Keratinocyte (primary cell): ENCODE measurements around the gene LYRM2. TPM values are rescaled to one million over a fixed set of nuclear protein-coding genes. Genes with fewer than 3 reads are reported as not detected.
A peak's percentile ranks its signal among the peaks of the same experiment; 100 is the strongest.

ENCODE experiments used
- DNase-seq: peaks from one replicate; pipeline ENCODE4 v3.0.0-alpha.2; 2011; ENCODE audit warnings: low read depth, missing footprints, low spot score
- FAIRE-seq: peaks from 2 replicates; lab custom pipeline; 2011; peaks lifted over from hg19 to GRCh38; lab: Jason Lieb, UNC
- H2AFZ ChIP-seq: 2 replicates; pipeline ENCODE4 v1.6.0; 2012; ENCODE audit warnings: low read length, control low read depth, inconsistent platforms; ENCODE audit not compliant: control insufficient read depth
- H3K27ac ChIP-seq: 2 replicates; pipeline ENCODE4 v1.5.1; 2011; ENCODE audit warnings: low read length; ENCODE audit not compliant: control insufficient read depth, insufficient read depth
- H3K27me3 ChIP-seq: 3 replicates; pipeline ENCODE4 v1.6.0; 2011; ENCODE audit warnings: low read length; ENCODE audit not compliant: control insufficient read depth, insufficient read depth; ENCODE audit errors: extremely low read depth
- H3K36me3 ChIP-seq, 2 experiments: 2 replicates in 1 of 2; 3 replicates in 1 of 2; pipeline ENCODE4 v1.5.1; 2011; ENCODE audit warnings: low read length in 2 of 2, mild to moderate bottlenecking in 1 of 2; ENCODE audit not compliant: control insufficient read depth in 2 of 2, insufficient read depth in 2 of 2; ENCODE audit errors: extremely low read depth in 1 of 2
- H3K4me1 ChIP-seq: 3 replicates; pipeline ENCODE4 v1.5.1; 2011; ENCODE audit warnings: low read length; ENCODE audit not compliant: control insufficient read depth, insufficient read depth; ENCODE audit errors: extremely low read depth
- H3K4me2 ChIP-seq: 3 replicates; pipeline ENCODE4 v1.6.0; 2011; ENCODE audit warnings: low read depth, low read length; ENCODE audit not compliant: control insufficient read depth, insufficient read depth; ENCODE audit errors: extremely low read depth
- H3K4me3 ChIP-seq, 3 experiments: fragments of 200-600 bp in 1 of 3; sonication (generic) in 1 of 3; 2 replicates in 2 of 3; 3 replicates in 1 of 3; pipeline ENCODE4 v1.5.1; 2011 to 2016; ENCODE audit warnings: low read length in 3 of 3, mild to moderate bottlenecking in 3 of 3, control low read depth in 2 of 3, inconsistent platforms in 1 of 3, low read depth in 1 of 3, mixed read lengths in 1 of 3, mixed run types in 1 of 3, moderate library complexity in 1 of 3; ENCODE audit not compliant: control insufficient read depth in 2 of 3, insufficient read depth in 2 of 3; ENCODE audit errors: extremely low read depth in 1 of 3
- H3K79me2 ChIP-seq: 2 replicates; pipeline ENCODE4 v1.6.0; 2012; ENCODE audit warnings: low read length; ENCODE audit not compliant: control insufficient read depth, insufficient read depth
- H3K9ac ChIP-seq: 3 replicates; pipeline ENCODE4 v1.6.0; 2011; ENCODE audit warnings: low read length; ENCODE audit not compliant: control insufficient read depth, insufficient read depth; ENCODE audit errors: extremely low read depth
- H3K9me1 ChIP-seq: 3 replicates; pipeline ENCODE4 v1.6.0; 2011; ENCODE audit warnings: low read length; ENCODE audit not compliant: control insufficient read depth, insufficient read depth; ENCODE audit errors: extremely low read depth
- H3K9me3 ChIP-seq: 2 replicates; pipeline ENCODE4 v1.5.1; 2012; ENCODE audit warnings: low read depth, low read length; ENCODE audit not compliant: control insufficient read depth
- H4K20me1 ChIP-seq: 3 replicates; pipeline ENCODE4 v1.6.0; 2011; ENCODE audit warnings: low read length; ENCODE audit not compliant: control insufficient read depth, insufficient read depth; ENCODE audit errors: extremely low read depth
- EZH2 ChIP-seq: IDR thresholded peaks from one replicate; pipeline ENCODE4 v1.6.1; 2012; ENCODE audit warnings: inconsistent platforms, mild to moderate bottlenecking, low read length, moderate library complexity
- dilution Hi-C: fragments of 300-500 bp; cut with MboI; formaldehyde crosslinking; loops from one replicate; pipeline ENCODE4 v1.7.0; 2020; ENCODE audit warnings: low sequenced_read_pairs; ENCODE audit not compliant: extremely low pct_ligation_motif_present
- polyA plus RNA-seq, 5 experiments: library from polyadenylated mRNA; depleted of rRNA in 3 of 5; stranded (reverse) in 3 of 5; stranded (forward) in 1 of 5; unstranded in 1 of 5; fragments of >200 nt; gene quantifications; 1 replicate in 1 of 5; 2 replicates in 3 of 5; 3 replicates in 1 of 5; pipeline versions ENCODE4 v1.2.1 to v1.2.3, GENCODE V29; 2011 to 2012; ENCODE audit warnings: missing spikeins in 2 of 5, low read depth in 1 of 5, low replicate concordance in 1 of 5
- TF ChIP-seq, protein P1 (sequence below), 3 experiments: IDR thresholded peaks in 1 of 3; conservative IDR thresholded peaks in 1 of 3; optimal IDR thresholded peaks in 1 of 3; 2 replicates in 2 of 3; 3 replicates in 1 of 3; pipeline versions ENCODE3 to v1.5.1; 2011; ENCODE audit warnings: low read length in 3 of 3, mild to moderate bottlenecking in 3 of 3, moderate library complexity in 2 of 3, control low read depth in 1 of 3, inconsistent platforms in 1 of 3; ENCODE audit not compliant: insufficient read depth in 2 of 3; ENCODE audit errors: extremely low read depth in 1 of 3

LYRM2 gene
- polyA plus RNA-seq, 1 donor (not counting 4 experiments of a cell fraction or from before 2014, with no cell fraction given) = 43.0 TPM

DNA sequence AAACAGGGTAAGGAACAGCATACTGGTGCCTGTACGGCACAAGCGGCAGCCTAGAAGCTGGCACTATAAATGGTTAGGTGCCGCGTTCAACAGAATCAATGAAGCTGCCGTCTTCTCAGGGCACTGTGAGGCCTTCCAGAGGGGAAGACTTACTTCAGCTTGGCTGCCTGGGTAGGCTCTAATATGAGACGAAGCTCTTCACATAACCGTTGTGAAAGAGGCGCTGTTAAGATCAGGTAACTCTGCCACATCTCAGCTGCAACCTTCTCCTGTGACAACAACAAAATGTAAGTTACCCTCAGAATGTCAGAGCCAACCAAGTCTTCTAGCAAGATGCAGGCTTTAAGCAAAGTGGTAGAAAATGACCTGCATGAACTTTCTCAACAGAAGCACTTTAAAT lies 12.0 kb upstream of the LYRM2 start:
- dilution Hi-C loops = no loop called here
- DNase-seq = no peak
- Histone ChIP-seq H2AFZ (no peak overlapping the region), H3K36me3 (peaks cover 20% of the 10 kb centered on the region in 2 experiments), H3K9me1 (no peaks in the 10 kb centered on the region), H3K27me3 (no peaks in the 10 kb centered on the region), H3K4me3 (no peak overlapping the region), H3K9me3 (no peaks in the 10 kb centered on the region), H3K9ac (no peak overlapping the region), H3K27ac (no peak overlapping the region), H3K79me2 (no peaks in the 10 kb centered on the region), H3K4me2 (no peak overlapping the region), H4K20me1 (no peaks in the 10 kb centered on the region), H3K4me1 (peaks cover 4% of the 10 kb centered on the region)
- no peak for FAIRE-seq
- TF ChIP-seq, protein P1, sequence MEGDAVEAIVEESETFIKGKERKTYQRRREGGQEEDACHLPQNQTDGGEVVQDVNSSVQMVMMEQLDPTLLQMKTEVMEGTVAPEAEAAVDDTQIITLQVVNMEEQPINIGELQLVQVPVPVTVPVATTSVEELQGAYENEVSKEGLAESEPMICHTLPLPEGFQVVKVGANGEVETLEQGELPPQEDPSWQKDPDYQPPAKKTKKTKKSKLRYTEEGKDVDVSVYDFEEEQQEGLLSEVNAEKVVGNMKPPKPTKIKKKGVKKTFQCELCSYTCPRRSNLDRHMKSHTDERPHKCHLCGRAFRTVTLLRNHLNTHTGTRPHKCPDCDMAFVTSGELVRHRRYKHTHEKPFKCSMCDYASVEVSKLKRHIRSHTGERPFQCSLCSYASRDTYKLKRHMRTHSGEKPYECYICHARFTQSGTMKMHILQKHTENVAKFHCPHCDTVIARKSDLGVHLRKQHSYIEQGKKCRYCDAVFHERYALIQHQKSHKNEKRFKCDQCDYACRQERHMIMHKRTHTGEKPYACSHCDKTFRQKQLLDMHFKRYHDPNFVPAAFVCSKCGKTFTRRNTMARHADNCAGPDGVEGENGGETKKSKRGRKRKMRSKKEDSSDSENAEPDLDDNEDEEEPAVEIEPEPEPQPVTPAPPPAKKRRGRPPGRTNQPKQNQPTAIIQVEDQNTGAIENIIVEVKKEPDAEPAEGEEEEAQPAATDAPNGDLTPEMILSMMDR (optimal IDR thresholded peaks at IDR 0.05 in 1 of 3, IDR thresholded peaks at IDR 0.05 in 1 of 3, conservative IDR thresholded peaks at IDR 0.05 in 1 of 3; ENCODE audit: extremely low read depth in 1 of 3, insufficient read depth in 2 of 3, low read length in 3 of 3) = no peak
- TF ChIP-seq EZH2 = no peak

DNA sequence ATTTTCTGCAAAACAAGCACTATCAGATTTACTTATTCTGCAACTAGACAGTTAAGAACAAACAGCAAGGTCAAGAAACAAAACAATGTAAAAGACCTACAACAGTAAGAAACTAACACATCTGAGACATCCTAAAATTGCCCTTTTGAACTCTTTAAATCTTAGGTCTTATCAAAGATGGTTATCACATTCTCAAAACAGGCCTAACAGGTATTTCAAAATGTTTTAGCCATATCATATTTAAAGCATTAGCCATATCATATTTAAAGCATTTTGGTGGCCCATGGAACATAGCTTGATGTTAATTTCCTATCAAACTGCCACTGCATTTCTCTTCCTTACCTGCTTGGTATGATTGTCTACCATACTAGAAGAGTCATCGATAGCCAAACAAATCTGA lies 11.1 kb upstream of the LYRM2 start:
- H3K27ac ChIP-seq = no peak overlapping the region
- H2AFZ ChIP-seq = no peak overlapping the region
- H3K79me2 ChIP-seq = no peaks in the 10 kb centered on the region
- H4K20me1 ChIP-seq = no peaks in the 10 kb centered on the region
- DNase-seq (no peak), FAIRE-seq (peak; percentile 32)
- H3K4me3 ChIP-seq = no peak overlapping the region
- no peak for TF ChIP-seq EZH2
- TF ChIP-seq, protein P1 (optimal IDR thresholded peaks at IDR 0.05 in 1 of 3, IDR thresholded peaks at IDR 0.05 in 1 of 3, conservative IDR thresholded peaks at IDR 0.05 in 1 of 3; ENCODE audit: extremely low read depth in 1 of 3, insufficient read depth in 2 of 3, low read length in 3 of 3) = no peak
- no peak overlapping the region for H3K9ac ChIP-seq
- H3K4me2 ChIP-seq = no peak overlapping the region
- dilution Hi-C loops = no loop called here
- H3K27me3 ChIP-seq = no peaks in the 10 kb centered on the region
- H3K36me3 ChIP-seq = peaks cover 18 to 20% of the 10 kb centered on the region in 2 experiments
- H3K4me1 ChIP-seq = peaks cover 6% of the 10 kb centered on the region
- H3K9me1 ChIP-seq = no peaks in the 10 kb centered on the region
- H3K9me3 ChIP-seq = no peaks in the 10 kb centered on the region
